SIG-M5 treated with dmso at 0.1 percent for 504 hours (cell line): ENCODE results near the gene TRAF5.

Experiments
- DNase-seq: peaks from one replicate; lab custom pipeline; 2025; ENCODE audit not compliant: unreplicated experiment; lab: John Stamatoyannopoulos, UW

Gene TRAF5

DNA sequence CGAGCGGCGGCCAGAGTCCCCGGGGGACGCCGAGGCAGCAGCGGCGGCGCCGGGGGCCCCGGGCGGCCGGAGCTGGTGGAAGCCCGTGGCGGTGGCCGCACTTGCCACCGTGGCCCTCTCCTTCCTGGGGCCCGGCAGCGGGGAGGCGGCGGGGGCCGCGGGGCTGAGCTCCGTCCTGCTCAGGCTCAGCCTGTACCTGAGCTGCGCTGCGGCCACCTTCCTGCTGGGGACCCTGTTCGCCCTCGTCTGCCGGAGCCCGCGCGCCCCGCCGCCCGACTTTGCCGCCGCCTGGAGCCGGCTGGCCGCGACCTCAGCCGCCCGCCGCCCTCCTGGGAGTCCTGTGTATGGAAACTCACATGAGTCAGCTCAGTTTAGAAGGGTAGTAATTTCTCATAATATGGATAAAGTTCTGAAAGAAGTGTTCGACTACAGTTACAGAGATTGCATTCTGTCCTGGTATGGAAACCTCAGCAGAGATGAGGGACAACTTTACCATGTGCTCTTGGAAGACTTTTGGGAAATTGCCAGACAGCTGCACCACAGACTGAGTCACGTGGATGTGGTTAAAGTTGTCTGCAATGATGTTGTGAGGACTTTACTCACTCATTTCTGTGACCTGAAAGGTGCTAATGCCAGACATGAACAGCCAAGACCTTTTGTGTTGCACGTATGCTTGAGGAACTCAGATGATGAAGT lies 90.1 kb downstream of the TRAF5 start:
- DNase-seq = peak; percentile 32

DNA sequence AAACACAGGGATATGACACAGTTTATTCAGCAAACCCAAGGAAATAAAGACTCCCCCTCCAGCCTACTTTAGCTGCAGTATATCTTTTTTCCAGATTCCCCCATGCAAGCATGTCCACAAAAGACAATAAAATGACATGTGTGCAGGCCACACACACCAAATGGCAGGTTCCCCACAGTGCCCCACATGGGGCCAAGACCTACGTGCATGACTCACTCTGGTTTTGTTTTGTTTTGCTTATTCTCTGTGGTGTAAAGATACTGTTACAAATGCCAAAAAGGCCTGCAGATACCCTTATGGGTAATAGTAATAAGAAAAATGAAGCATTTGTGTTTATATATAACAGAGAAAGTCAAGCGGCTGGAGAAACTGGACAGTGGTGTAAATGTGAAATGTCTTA lies 93.8 kb downstream of the TRAF5 start:
- no peak for DNase-seq

DNA sequence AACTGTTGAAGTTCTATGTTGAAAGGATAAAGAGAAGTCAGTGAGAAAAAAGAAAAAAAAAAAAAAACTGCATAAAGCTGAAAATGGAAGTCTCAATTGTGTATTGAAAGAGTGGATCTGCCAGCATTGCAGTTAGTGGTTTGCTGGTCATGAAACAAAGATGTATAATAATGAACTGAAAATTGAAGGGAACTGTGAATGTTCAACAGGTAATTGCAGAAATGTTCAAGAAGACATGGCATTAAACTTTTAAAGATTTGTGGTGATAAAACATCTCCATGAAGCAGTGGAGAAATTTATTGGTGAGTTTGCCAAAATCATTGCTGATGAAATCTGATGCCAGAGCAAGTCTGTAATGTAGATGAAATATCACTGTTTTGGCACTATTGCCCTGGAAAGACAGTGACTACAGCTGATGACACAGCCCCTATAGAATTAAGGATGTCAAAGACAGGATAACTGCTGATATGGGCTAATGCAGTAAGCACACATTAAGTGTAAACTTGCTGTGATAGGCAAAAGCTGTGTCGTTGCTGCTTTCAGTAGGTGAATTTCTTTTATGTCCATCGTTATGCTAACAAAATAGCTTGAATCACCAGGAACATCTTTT lies 94.3 kb downstream of the TRAF5 start:
- no peak for DNase-seq

DNA sequence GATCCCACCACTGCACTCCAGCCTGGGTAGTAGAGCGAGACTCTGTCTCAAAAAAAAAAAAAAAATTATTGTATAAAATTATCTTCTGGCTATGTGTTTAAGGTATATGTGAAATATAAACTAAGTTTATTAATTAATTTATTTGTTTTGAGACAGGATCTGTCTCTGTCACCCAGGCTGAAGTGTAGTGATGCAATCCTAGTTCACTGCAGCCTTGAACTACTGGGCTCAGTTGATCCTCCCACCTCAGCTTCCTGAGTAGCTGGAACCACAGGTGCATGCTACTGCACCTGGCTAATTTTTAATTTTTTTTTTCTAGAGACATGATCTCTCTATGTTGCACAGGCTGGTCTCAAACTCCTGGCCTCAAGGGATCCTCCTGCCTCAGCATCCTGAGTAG lies 97.4 kb downstream of the TRAF5 start:
- DNase-seq = no peak
